ENCODE data around the gene ANKRD12. TPM values are rescaled to one million over a fixed set of nuclear protein-coding genes. Genes with fewer than 3 reads are reported as not detected.

The ANKRD12 gene
- total RNA-seq (2014; rRNA removed) (14.5 and 19.1 TPM in 2 replicates), Bru-seq, nascent RNA (percentile 93 among the genes with signal in this experiment), BruChase-seq, experiment 1, labeled RNA remaining after a 6-hour chase (percentile 89 among the genes with signal in this experiment), BruChase-seq, experiment 2, labeled RNA remaining after a 2-hour chase (percentile 95 among the genes with signal in this experiment)
- long read RNA-seq, partial matches to known transcripts = 17 of 164 reads
- long read RNA-seq, other reads (novel, unspliced or antisense) = 147 of 164 reads

DNA sequence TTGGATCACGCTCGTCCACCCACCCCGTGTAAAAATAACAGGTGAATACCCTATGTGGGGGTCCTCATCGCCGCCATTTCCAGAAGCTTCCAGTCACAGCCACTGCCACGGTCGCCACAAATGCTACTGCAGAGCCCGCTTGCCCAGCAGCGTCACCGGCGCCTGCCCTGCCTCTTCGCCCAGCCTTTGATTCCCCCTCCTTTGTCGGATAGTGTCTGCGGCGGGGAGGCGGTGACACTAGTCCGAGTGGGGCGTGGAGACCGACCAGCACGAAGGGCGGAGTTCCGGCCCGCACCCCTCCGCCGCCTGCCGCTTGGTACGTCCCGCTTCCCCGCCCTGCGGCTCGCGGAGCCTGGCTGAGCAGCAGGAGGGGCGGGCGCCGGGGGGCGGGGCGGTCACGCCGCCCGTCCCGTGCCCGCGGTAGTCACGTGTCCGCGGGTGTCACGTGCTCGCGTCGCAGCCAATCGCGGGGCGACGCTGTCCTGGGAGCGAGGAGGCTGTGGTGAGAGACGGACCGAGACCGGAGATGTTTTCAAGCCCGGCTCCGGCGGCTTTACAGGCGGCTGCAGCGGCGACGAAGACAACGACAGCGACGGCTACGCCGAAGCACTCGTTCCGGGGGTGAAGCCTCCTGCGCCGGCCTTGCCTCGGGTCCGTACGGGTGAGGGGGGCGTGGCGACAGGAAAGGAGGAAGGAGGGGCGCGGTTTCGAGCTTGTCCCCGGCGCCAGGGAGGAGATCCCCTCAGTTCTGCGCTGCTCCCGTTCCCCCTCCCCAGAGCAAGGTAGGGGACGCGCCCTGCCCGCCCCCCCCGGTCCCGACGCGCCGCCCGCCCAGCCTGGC is at the start of gene ANKRD12:
TSS of gene ANKRD12 (plus strand) at position 467 of the 841 bp plus-strand sequence. CDS start 45,652 bp downstream, outside the sequence.
- Histone ChIP-seq H3K4me2 (ENCODE audit: low read length) (peak within 1 kb of the TSS; percentile 90), H2AFZ (ENCODE audit: low read length) (peak within 1 kb of the TSS; percentile 91), H3K9ac (ENCODE audit: low read length) (peak within 1 kb of the TSS; percentile 76), H3K79me2 (ENCODE audit: low read length) (peaks cover 71% of the 10 kb centered on the region), H3K36me3 (ENCODE audit: low read depth, low read length) (peaks cover 24% of the 10 kb centered on the region; the same call in 1 of the 2 replicates), H3K27ac (ENCODE audit: low read length) (peak within 1 kb of the TSS; percentile 88), H3K4me3 (ENCODE audit: low read length) (peak within 1 kb of the TSS; percentile 77), H3K27me3 (ENCODE audit: low read length) (no peaks in the 10 kb centered on the region), H3K9me3 (ENCODE audit: low read length) (no peaks in the 10 kb centered on the region), H3F3A (ENCODE audit: low read length, unreplicated experiment) (peaks cover 11% of the 10 kb centered on the region), H3K4me1 (ENCODE audit: insufficient read depth, low read length) (peaks cover 58% of the 10 kb centered on the region), H3K9me2 (replicated peaks; ENCODE audit: low read length) (no peaks in the 10 kb centered on the region), H4K20me1 (ENCODE audit: low read length) (peaks cover 20% of the 10 kb centered on the region)
- TF ChIP-seq, protein P1, sequence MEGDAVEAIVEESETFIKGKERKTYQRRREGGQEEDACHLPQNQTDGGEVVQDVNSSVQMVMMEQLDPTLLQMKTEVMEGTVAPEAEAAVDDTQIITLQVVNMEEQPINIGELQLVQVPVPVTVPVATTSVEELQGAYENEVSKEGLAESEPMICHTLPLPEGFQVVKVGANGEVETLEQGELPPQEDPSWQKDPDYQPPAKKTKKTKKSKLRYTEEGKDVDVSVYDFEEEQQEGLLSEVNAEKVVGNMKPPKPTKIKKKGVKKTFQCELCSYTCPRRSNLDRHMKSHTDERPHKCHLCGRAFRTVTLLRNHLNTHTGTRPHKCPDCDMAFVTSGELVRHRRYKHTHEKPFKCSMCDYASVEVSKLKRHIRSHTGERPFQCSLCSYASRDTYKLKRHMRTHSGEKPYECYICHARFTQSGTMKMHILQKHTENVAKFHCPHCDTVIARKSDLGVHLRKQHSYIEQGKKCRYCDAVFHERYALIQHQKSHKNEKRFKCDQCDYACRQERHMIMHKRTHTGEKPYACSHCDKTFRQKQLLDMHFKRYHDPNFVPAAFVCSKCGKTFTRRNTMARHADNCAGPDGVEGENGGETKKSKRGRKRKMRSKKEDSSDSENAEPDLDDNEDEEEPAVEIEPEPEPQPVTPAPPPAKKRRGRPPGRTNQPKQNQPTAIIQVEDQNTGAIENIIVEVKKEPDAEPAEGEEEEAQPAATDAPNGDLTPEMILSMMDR (conservative IDR thresholded peaks at IDR 0.05; ENCODE audit: low read depth, low read length) = no peak
- TF ChIP-seq EZH2phosphoT487 (IDR thresholded peaks at IDR 0.05; ENCODE audit: borderline replicate concordance, low read length) = peak; percentile 69; the same call in 1 of the 2 replicates
- intact Hi-C loops (cut with micrococcal nuclease) = loop anchor here (1.0 to 5.0 kb wide), 5 partner anchors 19 to 429 kb away; partner anchors contain the start of genes MTCL1 and TWSG1
- ChIA-PET CTCF (interaction anchor here (0.6 to 1.2 kb wide), 3 partner anchors 19 to 63 kb away, joined by 4 to 9 read pairs (median 5); no protein-coding TSS in a partner anchor), POLR2A (ENCODE audit: unreplicated experiment) (interaction anchor here (0.5 to 1.4 kb wide), 8 partner anchors 19 to 708 kb away, joined by 3 to 8 read pairs (median 5); partner anchors contain the start of gene TWSG1)
- ATAC-seq (peak; percentile 72), DNase-seq (peak; percentile 98)
- no TSS peak for BruUV-seq (replicated peaks)

DNA sequence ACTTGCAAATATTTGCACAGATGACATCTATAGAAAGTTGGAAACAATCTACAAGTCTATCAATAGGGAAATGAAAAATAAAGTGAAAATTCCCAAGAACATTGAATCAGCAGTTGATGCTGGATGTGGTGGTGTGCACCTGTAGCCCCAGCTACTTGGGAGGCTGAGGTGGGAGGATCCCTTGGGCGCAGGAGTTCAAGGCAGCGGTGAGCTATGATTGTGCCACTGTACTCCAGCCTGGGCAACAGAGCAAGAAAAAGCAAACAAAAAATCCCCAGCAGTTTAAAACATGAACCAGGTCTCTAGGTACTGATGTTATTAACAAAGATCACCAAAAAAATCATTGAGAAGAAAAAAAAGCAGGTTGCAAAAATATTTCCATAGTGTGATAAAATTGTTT is 49.4 kb upstream of the ANKRD12 start:
- Histone ChIP-seq H3K9me3 (ENCODE audit: low read length) (no peaks in the 10 kb centered on the region), H3K4me1 (ENCODE audit: insufficient read depth, low read length) (no peaks in the 10 kb centered on the region), H4K20me1 (ENCODE audit: low read length) (no peaks in the 10 kb centered on the region), H3K27me3 (ENCODE audit: low read length) (no peaks in the 10 kb centered on the region), H3K4me2 (ENCODE audit: low read length) (no peak overlapping the region), H3F3A (ENCODE audit: low read length, unreplicated experiment) (no peaks in the 10 kb centered on the region), H3K4me3 (ENCODE audit: low read length) (no peak overlapping the region), H3K9me2 (replicated peaks; ENCODE audit: low read length) (no peaks in the 10 kb centered on the region), H3K27ac (ENCODE audit: low read length) (no peak overlapping the region), H3K9ac (ENCODE audit: low read length) (no peak overlapping the region), H3K79me2 (ENCODE audit: low read length) (no peaks in the 10 kb centered on the region), H3K36me3 (ENCODE audit: low read depth, low read length) (no peaks in the 10 kb centered on the region), H2AFZ (ENCODE audit: low read length) (no peak overlapping the region)
- CTCF ChIA-PET = no interaction called here
- DNase-seq (no peak), ATAC-seq (no peak)
- no TSS peak for BruUV-seq (replicated peaks)
- POLR2A ChIA-PET (ENCODE audit: unreplicated experiment) = no interaction called here
- TF ChIP-seq, protein P1 (conservative IDR thresholded peaks at IDR 0.05; ENCODE audit: low read depth, low read length) = no peak
- TF ChIP-seq EZH2 (IDR thresholded peaks at IDR 0.05; ENCODE audit: low read length, unreplicated experiment) (no peak), EZH2phosphoT487 (IDR thresholded peaks at IDR 0.05; ENCODE audit: borderline replicate concordance, low read length) (no peak)
- intact Hi-C loops (cut with micrococcal nuclease) = no loop called here
